Spleen (tissue), 11 donors: ENCODE measurements around the gene UGCG. TPM values are rescaled to one million over a fixed set of nuclear protein-coding genes. Genes with fewer than 3 reads are reported as not detected.
"Not testable (repeated sequence)": the region's sequence is repeated elsewhere in the genome, so short reads cannot be mapped to it uniquely, and the experiment has no call there.

Experiments
- DNase-seq: peaks from one replicate; pipeline ENCODE4 v3.0.0-alpha.2; 2020
- H3K27ac ChIP-seq, 8 donors: fragments of 200-600 bp; sonication (generic) in 7 of 8; 1 replicate in 4 of 8; 2 replicates in 4 of 8; pipeline versions ENCODE4 v1.5.0 to v1.8.0; 2016 to 2021; ENCODE audit warnings: inconsistent platforms in 4 of 8, mild to moderate bottlenecking in 4 of 8, moderate library complexity in 1 of 8
- H3K27me3 ChIP-seq, 7 donors: fragments of 200-600 bp; sonication (generic) in 6 of 7; replicated peaks in 1 of 7; 1 replicate in 4 of 7; 2 replicates in 3 of 7; pipeline versions ENCODE4 v1.5.0 to v1.8.0; 2016 to 2021; ENCODE audit warnings: inconsistent platforms in 3 of 7, mild to moderate bottlenecking in 1 of 7
- H3K36me3 ChIP-seq, 6 donors: fragments of 200-600 bp; sonication (generic) in 5 of 6; 1 replicate in 4 of 6; 2 replicates in 2 of 6; pipeline versions ENCODE4 v1.5.0 to v1.8.0; 2016 to 2021; ENCODE audit warnings: inconsistent platforms in 2 of 6
- H3K4me1 ChIP-seq, 6 donors: fragments of 200-600 bp; sonication (generic) in 5 of 6; 1 replicate in 3 of 6; 2 replicates in 3 of 6; pipeline versions ENCODE4 v1.5.0 to v1.8.0; 2016 to 2021; ENCODE audit warnings: inconsistent platforms in 3 of 6
- H3K4me3 ChIP-seq, 8 donors: fragments of 200-600 bp; sonication (generic) in 7 of 8; 1 replicate in 4 of 8; 2 replicates in 4 of 8; pipeline versions ENCODE4 v1.5.0 to v1.8.0; 2016 to 2021; ENCODE audit warnings: inconsistent platforms in 4 of 8, mild to moderate bottlenecking in 4 of 8, moderate library complexity in 2 of 8
- H3K9me3 ChIP-seq, 8 donors: fragments of 200-600 bp; sonication (generic) in 7 of 8; 1 replicate in 4 of 8; 2 replicates in 4 of 8; pipeline versions ENCODE4 v1.5.0 to v1.8.0; 2016 to 2021; ENCODE audit warnings: inconsistent platforms in 4 of 8
- POLR2A ChIP-seq, 3 donors: fragments of 450-650 bp; IDR thresholded peaks; one replicate each; pipeline ENCODE4 v1.5.1; 2017; ENCODE audit warnings: antibody characterized with exemption in 3 of 3, mild to moderate bottlenecking in 1 of 3
- POLR2AphosphoS5 ChIP-seq, 3 donors: sonication (generic); formaldehyde crosslinking; IDR thresholded peaks; one replicate each; pipeline ENCODE4 v1.5.1; 2017; ENCODE audit warnings: antibody characterized with exemption in 3 of 3
- WGBS, 5 donors: extraction: QIAGEN DNeasy Blood & Tissue Kit in 3 of 5; methylation state at CpG; one replicate each; pipeline versions ENCODE4 v1.1.5 to v1.1.7; 2013 to 2018; 5-methylcytosine and 5-hydroxymethylcytosine counted together
- intact Hi-C: fragments of 100-400 bp; cut with DNase I; formaldehyde crosslinking; loops from one replicate; pipeline ENCODE4 v1.15.0; 2023; ENCODE audit warnings: low total_unique reads
- polyA plus RNA-seq, 3 donors: library from polyadenylated mRNA; stranded (reverse); fragments of 200-250 nt; gene quantifications; one replicate each; pipeline ENCODE4 v1.2.1, GENCODE V29; 2013
- total RNA-seq, 7 donors: library from RNA; depleted of rRNA in 3 of 7; stranded (reverse); fragments of >200 nt in 3 of 7; fragmentation: NEBNext Ultra II Directional in 4 of 7; extraction: Animal tissue kit (Norgen Biotek cat#: 25700) in 4 of 7; gene quantifications; one replicate each; pipeline versions ENCODE4 v1.1.0 to v1.2.1, GENCODE V29; 2016 to 2021
- TF ChIP-seq, protein P1 (sequence below), 11 experiments: fragments of 200-600 bp in 7 of 11; fragments of 450-650 bp in 4 of 11; sonication (generic) in 4 of 11; IDR thresholded peaks in 8 of 11; conservative IDR thresholded peaks in 3 of 11; 1 replicate in 7 of 11; 2 replicates in 4 of 11; pipeline versions ENCODE4 v1.4.0 to v1.8.0; 2016 to 2021; ENCODE audit warnings: antibody characterized with exemption in 11 of 11, inconsistent platforms in 4 of 11, mild to moderate bottlenecking in 1 of 11
- donor health status: healthy with polysubstance abuse.
- donor health status: DM: no; HTN: no; CAD: no; lungs with moderate emphysema.
- donor health status: DM: no; HTN: no; CAD: no.
- donor health status: Bipolar disorder and iron deficiency.
- donor health status: healthy.
- donor health status: DM: no; HTN: no; CAD: no.
- donor health status: DM: yes; HTN: yes; CAD: no.

Gene UGCG
- total and polyA plus RNA-seq, 10 donors: 18.1 to 178 (median 80.8) TPM

DNA sequence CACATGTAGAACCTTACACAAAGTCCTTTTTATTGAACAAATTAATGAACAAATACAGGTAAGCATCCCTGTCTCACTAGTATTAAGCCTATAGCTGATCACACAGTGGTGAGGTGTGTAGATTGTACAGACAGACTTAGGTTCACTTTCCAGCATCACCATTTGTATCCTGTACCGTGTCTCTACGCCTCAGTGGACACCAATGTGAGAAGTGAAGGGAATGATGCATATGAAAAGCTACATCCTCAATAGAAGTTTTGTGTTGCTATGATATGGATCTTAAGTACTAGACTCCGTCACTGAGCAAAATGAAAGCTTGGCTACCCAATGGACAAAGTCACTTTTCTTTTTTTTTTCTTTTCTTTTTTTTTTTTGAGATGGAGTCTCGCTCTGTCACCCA, 46.6 kb downstream of the UGCG start:
- TF ChIP-seq POLR2A (IDR thresholded peaks at IDR 0.05) (no peak), POLR2AphosphoS5 (IDR thresholded peaks at IDR 0.05) (no peak)
- TF ChIP-seq, protein P1, sequence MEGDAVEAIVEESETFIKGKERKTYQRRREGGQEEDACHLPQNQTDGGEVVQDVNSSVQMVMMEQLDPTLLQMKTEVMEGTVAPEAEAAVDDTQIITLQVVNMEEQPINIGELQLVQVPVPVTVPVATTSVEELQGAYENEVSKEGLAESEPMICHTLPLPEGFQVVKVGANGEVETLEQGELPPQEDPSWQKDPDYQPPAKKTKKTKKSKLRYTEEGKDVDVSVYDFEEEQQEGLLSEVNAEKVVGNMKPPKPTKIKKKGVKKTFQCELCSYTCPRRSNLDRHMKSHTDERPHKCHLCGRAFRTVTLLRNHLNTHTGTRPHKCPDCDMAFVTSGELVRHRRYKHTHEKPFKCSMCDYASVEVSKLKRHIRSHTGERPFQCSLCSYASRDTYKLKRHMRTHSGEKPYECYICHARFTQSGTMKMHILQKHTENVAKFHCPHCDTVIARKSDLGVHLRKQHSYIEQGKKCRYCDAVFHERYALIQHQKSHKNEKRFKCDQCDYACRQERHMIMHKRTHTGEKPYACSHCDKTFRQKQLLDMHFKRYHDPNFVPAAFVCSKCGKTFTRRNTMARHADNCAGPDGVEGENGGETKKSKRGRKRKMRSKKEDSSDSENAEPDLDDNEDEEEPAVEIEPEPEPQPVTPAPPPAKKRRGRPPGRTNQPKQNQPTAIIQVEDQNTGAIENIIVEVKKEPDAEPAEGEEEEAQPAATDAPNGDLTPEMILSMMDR (IDR thresholded peaks at IDR 0.05 in 8 of 11, conservative IDR thresholded peaks at IDR 0.05 in 3 of 11): no peak
- peaks cover 11 to 40% (median 31%) of the 10 kb centered on the region in 6 donors for H3K4me1 ChIP-seq
- H3K4me3 ChIP-seq: no peak overlapping the region
- 86 to 97% (median 93%) methylated on average over 4 of the region's 4 CpGs for WGBS, 5 donors
- no peaks in the 10 kb centered on the region for H3K27me3 ChIP-seq
- H3K27ac ChIP-seq: no peak overlapping the region
- H3K9me3 ChIP-seq: no peaks in the 10 kb centered on the region
- DNase-seq: no peak
- intact Hi-C loops: no loop called here
- H3K36me3 ChIP-seq: no peaks in the 10 kb centered on the region

DNA sequence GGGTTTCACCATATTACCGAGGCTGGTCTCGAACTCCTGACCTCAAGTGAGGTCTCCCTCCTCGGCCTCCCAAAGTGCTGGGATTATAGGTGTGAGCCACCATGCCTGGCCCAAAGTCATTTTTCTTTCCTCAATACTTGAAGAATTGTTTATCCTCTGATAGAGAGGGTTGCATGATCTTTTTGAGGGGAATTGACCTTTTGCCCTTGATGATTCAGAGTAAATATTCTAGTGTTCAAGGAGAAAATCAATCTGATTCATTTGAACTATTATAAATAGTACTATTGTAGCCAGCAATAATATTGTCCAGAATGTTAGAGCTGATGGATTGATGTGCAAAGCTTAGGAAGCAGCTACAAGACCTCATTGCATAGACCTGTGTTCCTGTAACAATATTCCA, 47.1 kb downstream of the UGCG start:
- H3K4me1 ChIP-seq: peaks cover 6 to 40% (median 25%) of the 10 kb centered on the region in 6 donors
- TF ChIP-seq POLR2A (IDR thresholded peaks at IDR 0.05) (no peak), POLR2AphosphoS5 (IDR thresholded peaks at IDR 0.05) (no peak)
- TF ChIP-seq, protein P1 (IDR thresholded peaks at IDR 0.05 in 8 of 11, conservative IDR thresholded peaks at IDR 0.05 in 3 of 11): no peak
- intact Hi-C loops: no loop called here
- 83 to 98% (median 98%) methylated on average over 3 of the region's 3 CpGs for WGBS, 5 donors
- no peaks in the 10 kb centered on the region for H3K9me3 ChIP-seq
- H3K27ac ChIP-seq: no peak overlapping the region
- H3K27me3 ChIP-seq: no peaks in the 10 kb centered on the region
- H3K4me3 ChIP-seq: no peak overlapping the region
- no peaks in the 10 kb centered on the region for H3K36me3 ChIP-seq
- DNase-seq: no peak

DNA sequence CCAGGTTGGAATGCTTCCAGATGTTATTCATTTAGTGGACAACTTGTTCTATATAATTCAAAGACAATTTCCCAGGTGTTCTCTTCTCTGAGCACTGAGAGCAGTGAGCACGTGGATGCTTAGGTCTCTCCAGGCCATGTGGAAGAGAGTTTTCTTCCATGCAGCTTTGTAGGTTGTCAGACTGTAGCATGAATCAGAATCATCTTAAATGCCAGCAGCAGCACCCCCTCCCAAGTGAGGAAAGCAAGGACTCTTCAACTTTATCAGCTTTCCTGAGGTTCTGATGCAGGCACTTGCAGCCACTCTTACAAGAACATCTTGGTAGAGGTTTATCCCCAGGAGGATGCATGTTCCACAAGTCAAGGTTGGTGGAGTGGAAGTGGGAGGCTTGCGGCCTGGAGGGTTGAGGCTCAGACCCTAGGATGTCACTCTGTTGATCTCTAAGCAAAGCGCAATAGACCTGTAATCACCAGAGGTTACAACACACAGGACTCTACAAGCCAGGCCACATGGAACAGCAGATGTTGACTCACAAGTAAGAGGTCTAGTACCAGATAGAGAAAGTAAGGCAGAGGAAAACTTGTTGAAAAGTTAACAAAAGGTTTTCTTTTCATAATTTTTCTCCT, 47.7 kb downstream of the UGCG start:
- WGBS, 5 donors: 71 to 90% (median 75%) methylated on average over 3 of the region's 3 CpGs
- H3K27me3 ChIP-seq: no peaks in the 10 kb centered on the region
- no peaks in the 10 kb centered on the region for H3K9me3 ChIP-seq
- H3K27ac ChIP-seq: peak overlapping the region in 5 of 8 donors; percentile 3 to 47 (median 38)
- no peak for DNase-seq
- H3K4me3 ChIP-seq: no peak overlapping the region
- peaks cover 3 to 40% (median 22%) of the 10 kb centered on the region in 6 donors for H3K4me1 ChIP-seq
- no peak for TF ChIP-seq POLR2AphosphoS5 (IDR thresholded peaks at IDR 0.05)
- TF ChIP-seq, protein P1 (IDR thresholded peaks at IDR 0.05 in 8 of 11, conservative IDR thresholded peaks at IDR 0.05 in 3 of 11): no peak
- TF ChIP-seq POLR2A (IDR thresholded peaks at IDR 0.05): no peak
- intact Hi-C loops: no loop called here
- H3K36me3 ChIP-seq: no peaks in the 10 kb centered on the region

DNA sequence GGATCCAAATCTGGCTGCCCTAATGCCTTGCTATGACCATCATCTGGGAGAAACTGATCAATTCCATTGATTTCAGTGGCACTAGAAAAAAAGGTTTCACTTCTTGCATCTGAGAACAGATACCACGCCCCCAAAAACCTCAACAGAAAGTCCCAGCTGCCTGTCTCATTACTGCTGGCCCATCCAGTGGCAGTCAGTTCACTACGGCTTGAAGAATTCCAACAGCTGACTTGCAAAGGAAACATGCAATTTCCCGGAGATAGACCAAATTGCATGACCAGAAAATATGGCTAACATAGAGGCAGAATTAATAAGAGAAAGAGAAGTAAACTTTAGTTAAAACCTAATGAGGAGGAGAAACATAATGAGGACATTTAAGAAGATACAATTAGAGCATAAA, 48.6 kb downstream of the UGCG start:
- no peak for DNase-seq
- 10 to 20% (median 15%) methylated on average over 3 of the region's 3 CpGs for WGBS, 5 donors
- Histone ChIP-seq H3K9me3 (no peaks in the 10 kb centered on the region), H3K27ac (peak overlapping the region in 6 of 8 donors; percentile 3 to 60 (median 42)), H3K36me3 (no peaks in the 10 kb centered on the region), H3K27me3 (no peaks in the 10 kb centered on the region), H3K4me3 (no peak overlapping the region), H3K4me1 (peaks cover 4 to 42% (median 23%) of the 10 kb centered on the region in 6 donors)
- TF ChIP-seq, protein P1 (IDR thresholded peaks at IDR 0.05 in 8 of 11, conservative IDR thresholded peaks at IDR 0.05 in 3 of 11): no peak
- TF ChIP-seq POLR2AphosphoS5 (IDR thresholded peaks at IDR 0.05): no peak
- TF ChIP-seq POLR2A (IDR thresholded peaks at IDR 0.05): no peak
- intact Hi-C loops: no loop called here

DNA sequence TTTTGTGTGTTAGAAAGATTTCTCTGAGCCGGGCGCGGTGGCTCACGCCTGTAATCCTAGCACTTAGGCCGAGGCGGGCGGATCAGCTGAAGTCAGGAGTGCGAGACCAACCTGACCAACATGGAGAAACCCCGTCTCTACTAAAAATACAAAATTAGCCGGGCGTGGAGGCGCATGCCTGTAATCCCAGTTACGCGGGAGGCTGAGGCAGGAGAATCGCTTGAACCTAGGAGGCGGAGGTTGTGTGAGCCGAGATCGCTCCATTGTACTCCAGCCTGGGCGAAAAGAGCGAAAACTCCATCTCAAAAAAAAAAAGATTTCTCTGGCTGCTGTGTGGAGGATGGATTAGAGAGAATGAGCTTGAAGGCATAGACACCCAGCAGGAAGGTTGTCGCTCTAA, 51.5 kb downstream of the UGCG start:
- 92 to 99% (median 97%) methylated on average over 21 of the region's 21 CpGs for WGBS, 5 donors
- Histone ChIP-seq H3K27ac (peak overlapping the region in 2 of 8 donors; percentile 23 to 32), H3K4me1 (peaks cover 4 to 49% (median 23%) of the 10 kb centered on the region in 6 donors)
- H3K27me3 ChIP-seq, H3K4me3 ChIP-seq, H3K36me3 ChIP-seq, DNase-seq, H3K9me3 ChIP-seq, intact Hi-C loops: not testable (repeated sequence)
